Keratinocyte (primary cell): ENCODE data around the gene WNK4.

Experiments used
- EZH2 ChIP-seq: IDR thresholded peaks from one replicate; pipeline ENCODE4 v1.6.1; 2012; ENCODE audit warnings: inconsistent platforms, mild to moderate bottlenecking, low read length, moderate library complexity
- TF ChIP-seq, protein P1 (sequence below), 3 experiments: IDR thresholded peaks in 1 of 3; conservative IDR thresholded peaks in 1 of 3; optimal IDR thresholded peaks in 1 of 3; 2 replicates in 2 of 3; 3 replicates in 1 of 3; pipeline versions ENCODE3 to v1.5.1; 2011; ENCODE audit warnings: low read length in 3 of 3, mild to moderate bottlenecking in 3 of 3, moderate library complexity in 2 of 3, control low read depth in 1 of 3, inconsistent platforms in 1 of 3; ENCODE audit not compliant: insufficient read depth in 2 of 3; ENCODE audit errors: extremely low read depth in 1 of 3

GRCh38 chr17:42803074-42803883 is 22.9 kb downstream of the WNK4 start:
- TF ChIP-seq, protein P1, sequence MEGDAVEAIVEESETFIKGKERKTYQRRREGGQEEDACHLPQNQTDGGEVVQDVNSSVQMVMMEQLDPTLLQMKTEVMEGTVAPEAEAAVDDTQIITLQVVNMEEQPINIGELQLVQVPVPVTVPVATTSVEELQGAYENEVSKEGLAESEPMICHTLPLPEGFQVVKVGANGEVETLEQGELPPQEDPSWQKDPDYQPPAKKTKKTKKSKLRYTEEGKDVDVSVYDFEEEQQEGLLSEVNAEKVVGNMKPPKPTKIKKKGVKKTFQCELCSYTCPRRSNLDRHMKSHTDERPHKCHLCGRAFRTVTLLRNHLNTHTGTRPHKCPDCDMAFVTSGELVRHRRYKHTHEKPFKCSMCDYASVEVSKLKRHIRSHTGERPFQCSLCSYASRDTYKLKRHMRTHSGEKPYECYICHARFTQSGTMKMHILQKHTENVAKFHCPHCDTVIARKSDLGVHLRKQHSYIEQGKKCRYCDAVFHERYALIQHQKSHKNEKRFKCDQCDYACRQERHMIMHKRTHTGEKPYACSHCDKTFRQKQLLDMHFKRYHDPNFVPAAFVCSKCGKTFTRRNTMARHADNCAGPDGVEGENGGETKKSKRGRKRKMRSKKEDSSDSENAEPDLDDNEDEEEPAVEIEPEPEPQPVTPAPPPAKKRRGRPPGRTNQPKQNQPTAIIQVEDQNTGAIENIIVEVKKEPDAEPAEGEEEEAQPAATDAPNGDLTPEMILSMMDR (optimal IDR thresholded peaks at IDR 0.05 in 1 of 3, IDR thresholded peaks at IDR 0.05 in 1 of 3, conservative IDR thresholded peaks at IDR 0.05 in 1 of 3; ENCODE audit: extremely low read depth in 1 of 3, insufficient read depth in 2 of 3, low read length in 3 of 3) = no peak
- TF ChIP-seq EZH2 = no peak
